Mucosa of rectum (tissue), 2 donors: ENCODE results near the gene MSI2.

Experiments
- H3K27ac ChIP-seq, 2 donors: one replicate each; pipeline ENCODE4 v1.7.0; 2013; ENCODE audit warnings: inconsistent platforms in 2 of 2, low read depth in 2 of 2, low read length in 2 of 2
- H3K27me3 ChIP-seq, 2 donors: one replicate each; pipeline ENCODE4 v1.7.0; 2013; ENCODE audit warnings: low read length in 2 of 2; ENCODE audit not compliant: control insufficient read depth in 2 of 2, insufficient read depth in 2 of 2
- H3K36me3 ChIP-seq, 2 donors: one replicate each; pipeline ENCODE4 v1.7.0; 2013; ENCODE audit warnings: low read length in 2 of 2; ENCODE audit not compliant: control insufficient read depth in 2 of 2, insufficient read depth in 2 of 2
- H3K4me1 ChIP-seq, 2 donors: one replicate each; pipeline ENCODE4 v1.7.0; 2013; ENCODE audit warnings: low read length in 2 of 2, mild to moderate bottlenecking in 1 of 2; ENCODE audit not compliant: control insufficient read depth in 2 of 2, insufficient read depth in 2 of 2
- H3K4me3 ChIP-seq, 2 donors: one replicate each; pipeline ENCODE4 v1.7.0; 2013; ENCODE audit warnings: low read length in 2 of 2
- H3K9ac ChIP-seq, 2 donors: one replicate each; pipeline ENCODE4 v1.7.0; 2013; ENCODE audit warnings: low read length in 2 of 2, low read depth in 1 of 2, mild to moderate bottlenecking in 1 of 2
- H3K9me3 ChIP-seq, 2 donors: one replicate each; pipeline ENCODE4 v1.7.0; 2013; ENCODE audit warnings: low read length in 2 of 2; ENCODE audit not compliant: control insufficient read depth in 2 of 2
- donor health status: healthy.
- donor health status: Normal muscosa, but diverticular disease.

Gene MSI2

DNA sequence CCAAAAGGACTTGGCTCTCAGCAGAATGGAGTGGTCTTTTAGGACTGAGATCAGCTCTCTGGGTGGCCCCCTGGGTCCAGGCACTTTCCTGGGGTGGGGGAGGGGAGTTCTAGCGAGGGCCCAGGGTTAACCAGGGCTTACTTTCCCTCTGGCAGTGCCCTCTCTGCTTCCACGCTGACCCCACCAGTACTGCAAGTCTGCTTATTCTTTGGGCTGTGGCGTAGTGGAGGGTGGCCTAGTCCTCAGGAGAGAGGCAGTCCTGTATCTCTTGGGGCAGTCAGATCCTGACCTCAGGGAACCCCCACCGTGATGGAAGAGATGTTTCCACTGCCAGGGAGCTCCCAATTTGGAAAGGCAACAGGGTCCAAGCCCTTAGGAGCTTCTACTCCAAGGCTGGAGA lies 409.4 kb downstream of the MSI2 start:
- Histone ChIP-seq H3K9ac (no peak overlapping the region), H3K27ac (no peak overlapping the region), H3K4me1 (peaks cover 2 to 5% of the 10 kb centered on the region in 2 donors), H3K36me3 (no peaks in the 10 kb centered on the region), H3K9me3 (no peaks in the 10 kb centered on the region), H3K4me3 (no peak overlapping the region), H3K27me3 (no peaks in the 10 kb centered on the region)

DNA sequence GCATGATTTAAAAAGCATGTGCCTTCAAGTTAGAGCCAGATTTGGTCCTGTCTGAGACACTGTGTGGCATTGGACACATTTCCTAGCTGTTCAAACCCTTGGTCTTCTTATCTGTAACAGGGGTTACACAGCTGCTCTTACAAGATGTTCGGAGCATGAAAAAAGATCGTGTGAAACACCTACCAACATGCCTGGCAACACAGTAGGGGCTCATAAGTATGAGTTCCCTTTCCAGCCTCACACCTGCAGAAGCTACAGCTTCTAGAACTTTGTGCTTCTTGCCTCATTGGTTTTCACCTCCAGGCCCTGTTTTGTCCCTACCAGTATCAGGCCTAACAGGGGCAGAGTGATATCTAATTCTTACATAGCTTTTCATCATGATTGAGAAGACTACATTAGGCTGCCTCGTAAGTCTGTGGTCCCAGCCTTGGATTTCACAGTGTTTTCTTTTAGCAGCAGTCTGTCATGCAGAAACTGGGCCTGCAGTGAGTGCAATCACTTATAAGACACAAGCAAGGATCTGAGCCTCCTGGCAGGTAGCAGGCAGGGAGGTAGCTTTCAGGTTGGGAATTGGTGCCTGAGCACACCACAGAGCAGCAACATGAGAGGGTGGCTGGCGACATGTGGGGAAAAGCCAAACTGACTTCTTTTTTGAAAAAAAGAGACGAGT lies 410.0 kb downstream of the MSI2 start:
- H3K36me3 ChIP-seq: no peaks in the 10 kb centered on the region
- no peak overlapping the region for H3K27ac ChIP-seq
- no peaks in the 10 kb centered on the region for H3K27me3 ChIP-seq
- H3K9me3 ChIP-seq: no peaks in the 10 kb centered on the region
- peaks cover 2 to 5% of the 10 kb centered on the region in 2 donors for H3K4me1 ChIP-seq
- no peak overlapping the region for H3K9ac ChIP-seq
- no peak overlapping the region for H3K4me3 ChIP-seq

DNA sequence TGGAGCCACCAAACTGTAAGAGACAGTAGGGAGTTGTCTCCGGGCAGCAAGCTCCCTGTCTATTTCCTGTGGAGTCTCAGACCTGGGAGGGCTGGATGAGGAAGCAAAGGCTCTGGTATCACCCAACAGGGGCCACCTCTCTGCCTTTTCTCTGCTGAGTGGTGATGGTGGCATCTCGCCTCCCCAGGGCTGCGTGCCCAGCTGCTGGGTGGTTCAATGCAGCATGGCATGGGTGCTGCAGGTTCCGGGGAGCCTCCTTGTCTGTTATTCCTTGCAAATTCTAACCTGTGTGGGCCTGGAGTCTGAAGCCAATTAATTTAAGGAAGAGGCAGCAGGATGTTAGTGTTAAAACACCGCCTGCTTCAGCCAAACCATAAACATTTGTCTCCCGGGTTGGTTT lies 410.6 kb downstream of the MSI2 start:
- Histone ChIP-seq H3K9ac (no peak overlapping the region), H3K4me1 (peaks cover 5% of the 10 kb centered on the region in 2 donors), H3K4me3 (no peak overlapping the region), H3K9me3 (no peaks in the 10 kb centered on the region), H3K36me3 (no peaks in the 10 kb centered on the region), H3K27me3 (no peaks in the 10 kb centered on the region), H3K27ac (no peak overlapping the region)

DNA sequence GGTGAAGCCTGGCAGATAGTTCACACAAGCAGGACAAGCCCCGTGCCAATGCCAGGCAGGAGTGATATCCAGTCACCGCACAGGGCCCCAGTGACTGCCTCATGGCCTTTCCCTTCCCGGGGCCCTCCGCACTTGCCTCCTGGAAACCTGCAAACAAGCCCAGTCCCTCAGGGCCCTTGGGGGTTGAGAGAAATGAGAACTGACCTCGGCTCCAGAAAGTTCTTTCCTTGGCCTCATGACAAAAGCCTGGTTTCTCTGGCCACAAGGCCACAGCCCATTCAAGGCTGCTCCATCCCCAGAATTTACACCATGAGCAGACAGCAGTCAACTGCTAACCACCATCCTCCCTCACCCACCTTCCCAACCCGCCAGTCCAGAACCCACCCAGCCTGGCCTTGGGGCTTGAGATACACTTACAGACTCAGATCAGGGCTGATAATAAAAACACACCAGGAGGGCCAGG lies 411.2 kb downstream of the MSI2 start:
- H3K4me1 ChIP-seq: peaks cover 3 to 5% of the 10 kb centered on the region in 2 donors
- H3K36me3 ChIP-seq: no peaks in the 10 kb centered on the region
- H3K9ac ChIP-seq: no peak overlapping the region
- H3K27me3 ChIP-seq: no peaks in the 10 kb centered on the region
- no peaks in the 10 kb centered on the region for H3K9me3 ChIP-seq
- H3K27ac ChIP-seq: no peak overlapping the region
- no peak overlapping the region for H3K4me3 ChIP-seq

DNA sequence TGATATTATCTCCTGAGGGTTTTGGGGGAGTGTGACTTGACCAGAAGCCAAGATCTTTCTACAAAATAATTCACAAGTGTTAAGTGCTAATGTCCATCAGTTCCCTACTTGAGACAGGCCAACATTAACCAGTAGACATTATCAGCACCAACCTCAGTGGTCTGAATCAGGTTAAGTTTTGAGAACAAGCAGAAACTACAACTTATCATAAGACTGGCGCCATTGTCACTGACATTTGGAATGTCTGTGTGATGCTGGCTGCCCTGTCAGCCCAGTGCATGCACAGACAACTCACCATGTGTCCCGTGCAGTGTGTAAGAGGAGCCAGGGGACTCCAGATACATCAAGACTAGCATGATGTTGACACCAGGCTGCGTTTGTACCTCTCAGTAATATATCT lies 412.0 kb downstream of the MSI2 start:
- H3K9me3 ChIP-seq: no peaks in the 10 kb centered on the region
- peaks cover 0 to 3% of the 10 kb centered on the region in 2 donors for H3K4me1 ChIP-seq
- no peaks in the 10 kb centered on the region for H3K36me3 ChIP-seq
- no peak overlapping the region for H3K9ac ChIP-seq
- no peak overlapping the region for H3K4me3 ChIP-seq
- no peaks in the 10 kb centered on the region for H3K27me3 ChIP-seq
- no peak overlapping the region for H3K27ac ChIP-seq

DNA sequence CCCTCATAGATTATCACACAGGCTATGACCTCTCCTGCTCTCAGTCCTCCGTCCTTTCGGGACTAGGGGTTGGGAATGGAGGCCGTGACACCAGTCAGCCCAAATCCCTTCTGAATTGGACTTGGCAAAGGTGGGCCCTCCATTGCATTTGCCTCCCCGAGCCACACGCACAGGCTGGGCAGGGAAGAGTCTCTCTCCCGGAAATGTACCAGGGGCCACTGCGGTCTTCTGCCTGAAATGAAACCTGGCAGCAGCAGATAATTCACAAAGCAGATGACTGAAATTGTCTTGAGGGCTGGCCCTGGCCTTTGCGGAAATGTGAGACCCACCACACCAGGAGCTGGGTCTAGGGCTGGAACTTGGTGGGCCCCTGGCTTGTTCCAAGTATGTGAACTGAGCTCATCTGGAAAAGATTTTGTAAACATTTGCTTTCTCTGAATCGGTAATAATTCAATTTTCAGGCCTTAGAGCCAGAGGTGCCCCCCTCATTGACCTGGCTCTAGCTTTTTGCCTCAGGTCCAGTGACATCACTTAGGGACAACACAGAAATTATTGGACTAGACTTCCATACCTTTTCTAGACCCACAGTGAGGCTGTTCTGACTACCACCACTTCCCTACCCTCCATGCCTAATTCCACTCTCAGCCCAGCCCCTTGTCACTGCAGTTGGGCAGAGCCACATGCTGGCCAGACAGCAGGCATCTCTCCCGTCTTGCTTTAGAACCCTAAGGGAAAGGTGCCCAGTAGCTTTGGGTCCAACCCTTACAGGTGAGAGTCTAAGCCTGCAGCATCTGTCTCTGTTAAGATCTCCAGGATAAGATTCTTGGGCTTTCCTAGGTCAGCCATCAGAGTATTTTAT lies 413.6 kb downstream of the MSI2 start:
- Histone ChIP-seq H3K4me1 (peaks cover 0 to 3% of the 10 kb centered on the region in 2 donors), H3K9ac (no peak overlapping the region), H3K27ac (no peak overlapping the region), H3K9me3 (no peaks in the 10 kb centered on the region), H3K4me3 (no peak overlapping the region), H3K36me3 (peaks cover 0 to 1% of the 10 kb centered on the region in 2 donors), H3K27me3 (no peaks in the 10 kb centered on the region)

DNA sequence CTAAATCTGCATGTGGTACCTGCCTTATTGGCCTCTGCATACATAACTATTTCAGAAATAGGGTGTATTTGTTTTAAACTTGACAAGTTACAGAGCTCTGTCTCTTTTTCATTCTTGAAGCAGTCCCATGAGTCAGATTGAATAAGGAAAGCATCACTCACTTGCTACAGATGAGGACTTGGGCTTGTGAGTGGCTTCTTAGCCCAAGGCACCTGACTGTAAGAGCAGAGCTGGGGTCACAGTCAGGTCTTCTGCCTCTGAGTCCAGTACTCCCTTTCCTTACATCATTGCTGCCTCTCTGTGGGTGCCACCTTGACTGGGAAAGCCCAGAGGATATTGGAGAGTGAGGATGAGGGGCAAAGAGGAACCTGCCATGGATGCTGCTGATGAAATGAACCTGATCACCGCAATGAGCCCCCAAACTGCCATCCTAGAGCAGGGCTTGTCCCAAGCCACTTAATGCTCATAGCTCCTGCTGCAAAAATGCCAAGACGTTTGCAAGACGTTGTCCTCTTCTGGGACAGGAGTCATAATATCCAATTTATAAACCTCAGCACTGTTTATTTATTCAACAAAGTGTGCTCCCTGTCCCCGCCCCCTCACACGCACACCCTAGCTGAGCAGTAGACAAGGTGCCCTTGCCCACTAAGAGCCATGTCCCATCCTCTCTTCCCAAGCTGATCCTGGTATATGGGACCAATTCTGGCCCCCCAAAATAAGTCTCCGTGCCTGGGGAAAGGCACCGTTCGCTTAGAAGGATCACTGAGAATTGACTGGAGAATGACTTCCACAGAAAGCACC lies 414.6 kb downstream of the MSI2 start:
- no peaks in the 10 kb centered on the region for H3K9me3 ChIP-seq
- no peak overlapping the region for H3K9ac ChIP-seq
- H3K4me1 ChIP-seq: peaks cover 0 to 3% of the 10 kb centered on the region in 2 donors
- no peaks in the 10 kb centered on the region for H3K27me3 ChIP-seq
- H3K4me3 ChIP-seq: no peak overlapping the region
- peaks cover 0 to 11% of the 10 kb centered on the region in 2 donors for H3K36me3 ChIP-seq
- H3K27ac ChIP-seq: no peak overlapping the region

DNA sequence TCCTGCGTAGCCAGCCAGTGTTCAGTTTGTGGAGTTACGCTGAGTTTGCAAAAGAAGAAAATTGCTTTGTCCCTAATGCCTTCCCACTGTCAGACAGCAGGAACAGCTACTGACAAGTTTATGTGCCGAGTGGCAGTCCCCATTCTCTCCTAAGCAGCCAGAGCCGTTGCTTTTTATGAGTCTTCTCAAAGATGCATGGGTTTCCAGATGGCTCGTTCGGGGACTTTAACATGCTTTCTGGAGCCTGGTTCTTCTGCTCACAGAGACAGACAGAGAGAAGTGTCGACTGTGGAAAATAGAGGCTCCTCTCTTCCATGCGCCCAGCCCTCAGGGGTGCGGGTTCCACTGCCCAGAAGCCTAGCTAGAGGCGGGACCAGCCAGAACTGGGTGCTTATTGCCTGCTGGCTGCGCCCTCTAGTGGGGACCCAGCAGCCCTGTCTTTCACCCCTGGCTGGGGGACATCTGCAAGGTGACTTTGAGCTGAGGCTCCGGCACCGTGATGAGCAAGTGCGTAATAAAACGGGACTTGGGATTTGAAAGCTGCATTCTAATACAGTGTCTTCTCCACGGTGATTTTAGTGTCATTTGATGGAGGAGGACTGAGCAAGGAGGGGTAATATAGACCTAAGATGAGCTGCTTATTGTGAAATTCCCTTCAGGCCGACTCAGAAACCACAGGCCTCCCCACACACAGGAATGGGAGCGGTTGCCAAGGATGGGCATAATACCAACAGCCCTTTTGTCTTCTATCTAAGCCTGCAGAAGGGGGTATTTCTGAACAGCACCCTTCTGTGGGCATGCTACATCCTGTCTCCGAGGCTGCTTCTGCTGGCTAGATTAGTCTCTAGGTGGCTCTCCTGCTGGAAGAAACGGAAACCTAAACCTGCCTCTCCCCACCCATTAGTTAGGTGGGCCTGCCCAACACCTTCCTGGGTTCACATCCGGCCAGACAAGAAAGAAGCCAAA lies 415.6 kb downstream of the MSI2 start:
- H3K4me3 ChIP-seq: no peak overlapping the region
- H3K36me3 ChIP-seq: peaks cover 0 to 13% of the 10 kb centered on the region in 2 donors
- no peaks in the 10 kb centered on the region for H3K9me3 ChIP-seq
- H3K27me3 ChIP-seq: no peaks in the 10 kb centered on the region
- no peak overlapping the region for H3K9ac ChIP-seq
- peaks cover 0 to 3% of the 10 kb centered on the region in 2 donors for H3K4me1 ChIP-seq
- H3K27ac ChIP-seq: no peak overlapping the region

DNA sequence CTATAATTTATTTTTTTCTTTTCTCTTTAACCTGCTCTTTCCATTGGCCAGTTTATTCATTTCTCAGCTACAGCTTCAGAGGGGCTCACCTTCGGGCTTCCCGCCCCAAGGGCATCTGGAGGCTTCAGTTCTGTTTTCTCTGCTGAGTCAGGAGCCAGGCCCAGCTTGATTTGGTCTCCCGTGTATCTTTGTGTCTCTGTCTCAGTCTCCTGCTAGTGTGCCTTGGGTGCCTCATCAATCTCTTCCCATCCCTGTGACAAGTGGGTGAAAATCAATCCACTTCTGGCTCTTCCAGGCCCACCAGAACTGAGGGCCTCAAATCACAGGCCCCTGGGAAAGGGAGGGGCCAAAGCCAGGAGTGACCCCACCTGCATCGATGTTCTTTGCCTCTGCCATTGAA lies 416.6 kb downstream of the MSI2 start:
- Histone ChIP-seq H3K9ac (no peak overlapping the region), H3K4me1 (peaks cover 0 to 3% of the 10 kb centered on the region in 2 donors), H3K36me3 (peaks cover 0 to 14% of the 10 kb centered on the region in 2 donors), H3K27ac (no peak overlapping the region), H3K4me3 (no peak overlapping the region), H3K27me3 (no peaks in the 10 kb centered on the region), H3K9me3 (no peaks in the 10 kb centered on the region)
